ENCODE measurements around the gene DMRTA2.
A peak's percentile ranks its signal among the peaks of the same experiment; 100 is the strongest.

DMRTA2 gene

DNA sequence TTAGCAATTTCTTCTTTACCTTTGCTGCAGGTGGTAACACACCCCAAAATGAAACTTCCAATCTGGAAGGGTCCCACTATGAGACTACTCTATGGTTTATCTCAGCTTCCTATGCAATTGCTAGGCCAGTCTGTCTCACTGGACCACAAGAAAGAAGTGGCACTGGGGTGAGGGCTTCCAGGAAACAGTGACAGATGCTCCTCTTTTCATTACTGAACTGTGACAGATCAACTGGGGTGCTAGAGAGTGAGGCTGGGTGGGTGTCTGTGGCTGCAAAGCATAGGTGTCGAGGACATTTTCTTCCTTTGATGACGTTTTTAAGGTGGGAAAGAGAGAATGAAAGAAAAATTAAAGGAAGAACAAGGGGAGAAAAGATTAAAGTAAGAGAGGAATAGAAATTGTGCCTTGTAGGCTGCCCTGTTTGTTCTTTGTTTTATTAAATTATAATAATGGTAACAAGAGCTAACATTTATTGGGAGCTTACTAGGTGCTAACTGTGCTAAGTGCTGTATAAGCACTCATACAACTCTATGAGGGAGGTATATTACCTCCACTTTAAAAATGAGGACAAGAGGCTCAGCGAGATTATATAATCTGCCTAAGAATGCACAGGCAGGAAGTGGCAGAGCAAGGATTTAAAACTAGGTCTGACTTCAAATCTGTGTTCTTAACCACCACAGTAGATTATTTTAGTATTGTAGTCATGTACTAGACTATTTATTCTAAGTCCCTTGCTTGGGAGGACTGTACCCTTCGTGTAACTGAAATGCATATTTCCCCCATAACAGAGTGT, 27.8 kb upstream of the DMRTA2 start:
- TF ChIP-seq, protein P1, sequence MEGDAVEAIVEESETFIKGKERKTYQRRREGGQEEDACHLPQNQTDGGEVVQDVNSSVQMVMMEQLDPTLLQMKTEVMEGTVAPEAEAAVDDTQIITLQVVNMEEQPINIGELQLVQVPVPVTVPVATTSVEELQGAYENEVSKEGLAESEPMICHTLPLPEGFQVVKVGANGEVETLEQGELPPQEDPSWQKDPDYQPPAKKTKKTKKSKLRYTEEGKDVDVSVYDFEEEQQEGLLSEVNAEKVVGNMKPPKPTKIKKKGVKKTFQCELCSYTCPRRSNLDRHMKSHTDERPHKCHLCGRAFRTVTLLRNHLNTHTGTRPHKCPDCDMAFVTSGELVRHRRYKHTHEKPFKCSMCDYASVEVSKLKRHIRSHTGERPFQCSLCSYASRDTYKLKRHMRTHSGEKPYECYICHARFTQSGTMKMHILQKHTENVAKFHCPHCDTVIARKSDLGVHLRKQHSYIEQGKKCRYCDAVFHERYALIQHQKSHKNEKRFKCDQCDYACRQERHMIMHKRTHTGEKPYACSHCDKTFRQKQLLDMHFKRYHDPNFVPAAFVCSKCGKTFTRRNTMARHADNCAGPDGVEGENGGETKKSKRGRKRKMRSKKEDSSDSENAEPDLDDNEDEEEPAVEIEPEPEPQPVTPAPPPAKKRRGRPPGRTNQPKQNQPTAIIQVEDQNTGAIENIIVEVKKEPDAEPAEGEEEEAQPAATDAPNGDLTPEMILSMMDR (conservative IDR thresholded peaks at IDR 0.05; ENCODE audit: low read length): no peak
- H3K4me3 ChIP-seq (ENCODE audit: low read length): no peak overlapping the region
- DNase-seq (ENCODE audit: low read depth): no peak

DNA sequence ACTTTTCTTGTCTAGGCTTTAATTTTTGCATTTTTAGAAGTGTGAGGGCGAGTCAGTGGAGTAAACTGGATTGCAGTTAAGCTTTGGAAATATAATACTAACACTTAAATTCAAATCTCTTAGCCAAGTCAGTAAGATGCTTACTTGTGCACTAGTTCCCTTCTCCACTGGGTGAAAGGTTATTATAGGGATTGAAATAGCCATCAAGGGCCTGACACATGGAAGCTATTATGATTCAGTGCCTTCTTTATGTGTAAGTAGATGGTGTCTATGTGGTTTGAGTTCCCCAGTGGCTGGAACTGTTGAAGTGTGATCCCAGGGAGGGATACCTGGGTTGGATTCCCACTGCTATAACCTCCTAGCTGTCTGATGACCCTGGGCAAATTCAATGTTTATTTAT, 24.7 kb upstream of the DMRTA2 start:
- DNase-seq (ENCODE audit: low read depth): peak; percentile 33
- TF ChIP-seq, protein P1 (conservative IDR thresholded peaks at IDR 0.05; ENCODE audit: low read length): no peak
- H3K4me3 ChIP-seq (ENCODE audit: low read length): no peak overlapping the region

DNA sequence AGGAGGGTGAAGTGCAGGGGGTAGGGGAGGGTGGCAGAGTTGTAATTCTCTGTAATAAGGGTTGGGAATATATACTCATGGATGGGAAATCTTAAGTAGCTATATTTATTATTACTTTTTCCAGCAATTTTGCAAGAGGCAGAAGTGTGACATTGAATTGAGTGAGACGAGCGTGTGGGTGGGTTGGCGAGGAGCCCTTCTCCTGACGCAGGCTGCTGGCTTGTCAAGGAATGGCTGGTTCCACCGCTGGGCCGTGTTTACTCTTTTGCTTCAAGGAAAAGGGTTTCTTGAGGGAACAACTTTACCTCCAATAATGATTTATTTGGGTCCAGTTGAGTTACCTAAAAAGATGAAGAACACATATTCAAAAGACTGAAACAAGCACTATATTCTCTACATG, 17.9 kb upstream of the DMRTA2 start:
- no peak for DNase-seq (ENCODE audit: low read depth)
- TF ChIP-seq, protein P1 (conservative IDR thresholded peaks at IDR 0.05; ENCODE audit: low read length): no peak
- no peak overlapping the region for H3K4me3 ChIP-seq (ENCODE audit: low read length)

DNA sequence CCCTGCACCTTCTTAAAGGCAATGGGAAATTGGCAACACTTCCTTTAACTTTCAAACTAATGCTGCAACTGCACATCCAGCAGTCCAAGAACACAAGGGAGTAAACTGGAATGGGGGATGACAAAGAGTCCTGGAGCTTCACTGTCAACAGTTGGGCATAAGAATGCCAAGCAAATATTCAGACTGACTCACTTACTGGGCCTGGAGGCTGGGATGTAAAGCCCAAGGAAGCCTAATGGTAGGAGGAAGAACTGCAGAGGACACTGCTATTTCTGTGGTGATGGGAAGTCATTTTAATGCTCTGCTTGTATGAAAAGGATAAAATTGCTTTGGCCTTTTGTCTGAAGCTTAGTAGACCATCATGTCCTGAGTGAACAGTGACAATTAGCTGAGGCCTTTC, 15.7 kb upstream of the DMRTA2 start:
- TF ChIP-seq, protein P1 (conservative IDR thresholded peaks at IDR 0.05; ENCODE audit: low read length): 0 out of 2 replicates have a peak, but pooled peaks have one; percentile 7
- H3K4me3 ChIP-seq (ENCODE audit: low read length): no peak overlapping the region
- DNase-seq (ENCODE audit: low read depth): peak; percentile 20

DNA sequence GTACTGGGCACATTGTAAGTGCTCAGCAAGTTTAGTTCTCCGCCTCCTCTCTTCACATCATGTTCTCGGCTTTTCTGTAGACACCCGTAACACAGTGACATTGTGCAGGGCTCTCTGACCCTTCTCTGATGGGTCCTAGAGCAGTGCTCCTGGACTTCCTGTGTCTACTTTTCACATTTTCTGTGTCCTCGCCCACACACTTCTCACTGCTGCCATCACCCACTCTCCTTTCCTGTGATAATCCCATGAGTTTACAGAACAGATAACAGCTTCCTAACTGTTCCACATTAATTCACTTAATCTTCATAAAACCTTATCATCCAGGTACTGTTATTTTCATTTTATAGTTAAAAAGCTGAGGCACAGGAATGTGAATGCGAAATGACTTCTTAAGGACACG, 13.2 kb upstream of the DMRTA2 start:
- no peak overlapping the region for H3K4me3 ChIP-seq (ENCODE audit: low read length)
- no peak for DNase-seq (ENCODE audit: low read depth)
- TF ChIP-seq, protein P1 (conservative IDR thresholded peaks at IDR 0.05; ENCODE audit: low read length): no peak

DNA sequence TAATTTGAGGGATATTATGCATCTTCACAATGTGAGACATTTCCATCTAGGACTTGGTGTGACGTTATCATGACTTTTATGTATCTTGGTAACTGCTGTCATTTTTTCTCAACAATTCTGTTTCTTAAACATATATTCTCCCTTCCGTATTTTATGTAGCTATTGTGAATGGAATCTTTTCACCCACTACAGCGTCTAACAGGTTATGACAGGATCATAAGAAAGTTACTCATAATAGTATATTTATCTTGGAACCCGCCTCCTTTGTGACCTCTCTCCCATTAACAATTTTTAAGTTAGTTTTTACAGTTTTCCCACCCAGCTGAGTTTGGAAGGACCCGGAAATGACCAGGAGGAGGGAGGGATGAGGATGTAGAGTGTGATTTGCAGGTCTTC, 6.8 kb upstream of the DMRTA2 start:
- DNase-seq (ENCODE audit: low read depth): no peak
- TF ChIP-seq, protein P1 (conservative IDR thresholded peaks at IDR 0.05; ENCODE audit: low read length): no peak
- no peak overlapping the region for H3K4me3 ChIP-seq (ENCODE audit: low read length)

Measured in AG10803 (cell line).